ENCODE results near the gene CDH16.
A peak's percentile ranks its signal among the peaks of the same experiment; 100 is the strongest.

The CDH16 gene

DNA sequence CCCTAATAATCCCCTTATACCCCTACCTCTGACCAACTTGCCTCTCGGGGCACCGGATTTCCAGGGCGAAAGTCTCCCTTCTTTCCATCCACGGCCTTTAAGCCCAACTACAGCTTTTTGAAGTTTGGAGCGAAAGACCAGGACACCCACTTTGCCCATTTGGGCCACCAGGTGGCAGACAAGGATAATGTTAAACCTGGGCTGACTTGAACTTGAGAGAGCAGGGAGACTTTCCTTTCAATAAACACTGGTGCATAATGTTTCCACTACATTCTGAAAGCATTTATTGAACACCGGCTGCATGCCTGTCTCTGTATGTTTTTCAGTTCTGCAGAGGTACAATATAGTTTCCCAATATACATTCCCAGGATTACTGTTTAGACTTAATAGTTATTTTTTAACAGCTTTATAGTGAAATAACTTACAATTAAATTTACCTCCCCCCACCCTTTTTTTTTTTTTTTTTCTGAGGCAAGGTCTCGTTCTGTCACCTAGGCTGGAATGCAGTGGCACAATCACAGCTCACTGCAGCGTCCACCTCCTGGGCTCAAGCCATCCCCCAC, 35.5 kb upstream of the CDH16 start (continued):
- TF ChIP-seq, protein P1, sequence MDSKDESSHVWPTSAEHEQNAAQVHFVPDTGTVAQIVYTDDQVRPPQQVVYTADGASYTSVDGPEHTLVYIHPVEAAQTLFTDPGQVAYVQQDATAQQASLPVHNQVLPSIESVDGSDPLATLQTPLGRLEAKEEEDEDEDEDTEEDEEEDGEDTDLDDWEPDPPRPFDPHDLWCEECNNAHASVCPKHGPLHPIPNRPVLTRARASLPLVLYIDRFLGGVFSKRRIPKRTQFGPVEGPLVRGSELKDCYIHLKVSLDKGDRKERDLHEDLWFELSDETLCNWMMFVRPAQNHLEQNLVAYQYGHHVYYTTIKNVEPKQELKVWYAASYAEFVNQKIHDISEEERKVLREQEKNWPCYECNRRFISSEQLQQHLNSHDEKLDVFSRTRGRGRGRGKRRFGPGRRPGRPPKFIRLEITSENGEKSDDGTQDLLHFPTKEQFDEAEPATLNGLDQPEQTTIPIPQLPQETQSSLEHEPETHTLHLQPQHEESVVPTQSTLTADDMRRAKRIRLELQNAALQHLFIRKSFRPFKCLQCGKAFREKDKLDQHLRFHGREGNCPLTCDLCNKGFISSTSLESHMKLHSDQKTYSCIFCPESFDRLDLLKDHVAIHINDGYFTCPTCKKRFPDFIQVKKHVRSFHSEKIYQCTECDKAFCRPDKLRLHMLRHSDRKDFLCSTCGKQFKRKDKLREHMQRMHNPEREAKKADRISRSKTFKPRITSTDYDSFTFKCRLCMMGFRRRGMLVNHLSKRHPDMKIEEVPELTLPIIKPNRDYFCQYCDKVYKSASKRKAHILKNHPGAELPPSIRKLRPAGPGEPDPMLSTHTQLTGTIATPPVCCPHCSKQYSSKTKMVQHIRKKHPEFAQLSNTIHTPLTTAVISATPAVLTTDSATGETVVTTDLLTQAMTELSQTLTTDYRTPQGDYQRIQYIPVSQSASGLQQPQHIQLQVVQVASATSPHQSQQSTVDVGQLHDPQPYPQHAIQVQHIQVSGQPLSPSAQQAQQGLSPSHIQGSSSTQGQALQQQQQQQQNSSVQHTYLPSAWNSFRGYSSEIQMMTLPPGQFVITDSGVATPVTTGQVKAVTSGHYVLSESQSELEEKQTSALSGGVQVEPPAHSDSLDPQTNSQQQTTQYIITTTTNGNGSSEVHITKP (tag by site-specific recombination; IDR thresholded peaks at IDR 0.05) = no peak
- TF ChIP-seq ZNF585B (tag by site-specific recombination; IDR thresholded peaks at IDR 0.05) (no peak), ZNF211 (tag by site-specific recombination; IDR thresholded peaks at IDR 0.05; ENCODE audit: low read depth) (no peak), ZNF600 (tag by site-specific recombination; IDR thresholded peaks at IDR 0.05) (no peak), ZNF660 (tag by site-specific recombination; IDR thresholded peaks at IDR 0.05) (peak; percentile 71; the same call in 1 of the 2 replicates)

DNA sequence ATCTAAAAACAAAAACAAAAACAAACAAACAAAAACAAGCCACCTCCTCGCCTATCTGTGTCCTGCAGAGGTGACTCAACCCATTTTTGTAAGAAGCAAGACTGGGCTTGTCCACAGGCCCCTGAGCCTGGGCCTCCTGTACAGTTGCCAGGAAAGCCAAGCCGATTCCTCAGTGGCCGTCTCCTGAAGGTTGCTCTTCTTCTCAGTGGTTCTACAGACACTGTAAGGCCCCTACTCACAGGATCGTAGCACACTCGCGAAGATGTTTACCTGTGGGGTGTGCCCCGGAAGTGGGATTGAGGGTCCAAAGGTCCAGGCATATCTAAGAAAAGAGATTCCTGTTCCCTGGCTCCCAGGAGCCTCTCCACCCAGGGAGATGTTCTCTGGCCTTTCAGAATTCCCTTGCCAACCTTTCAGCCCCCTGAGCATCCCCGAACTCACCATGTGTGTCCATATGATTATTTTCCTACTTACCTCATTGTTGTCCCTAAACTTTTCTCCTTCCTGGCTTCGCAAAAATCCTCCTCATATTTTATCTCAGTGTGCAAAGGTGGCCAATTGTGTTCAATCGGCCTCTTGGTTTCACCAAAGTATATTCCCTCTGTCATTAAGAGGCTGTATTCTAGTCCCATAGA, 34.9 kb upstream of the CDH16 start:
- no peak overlapping the region for H3K4me3 ChIP-seq (ENCODE audit: low read depth, low read length)
- H3K36me3 ChIP-seq (ENCODE audit: control insufficient read depth in 2 of 2, insufficient read depth in 1 of 2, low read length in 2 of 2) = no peaks in the 10 kb centered on the region
- ChIA-PET POLR2A (no interaction called here), CTCF (interaction anchor here (0.6 to 1.8 kb wide), 34 partner anchors 9 to 1432 kb away, joined by 3 to 12 read pairs (median 4); partner anchors contain the start of gene NOL3)
- H3K9me3 ChIP-seq (ENCODE audit: control insufficient read depth, insufficient read depth, low read depth, low read length) = no peaks in the 10 kb centered on the region
- no peak for TF ChIP-seq ZNF785 (tag by site-specific recombination; IDR thresholded peaks at IDR 0.05)
- TF ChIP-seq ZNF223 (tag by site-specific recombination; IDR thresholded peaks at IDR 0.05) = 0 out of 2 replicates have a peak, but pooled peaks have one; percentile 23
- TF ChIP-seq ZBTB20 (tag by site-specific recombination; IDR thresholded peaks at IDR 0.05) = peak; percentile 56
- TF ChIP-seq ZNF274 (IDR thresholded peaks at IDR 0.05; ENCODE audit: low read length) = no peak
- no peak for TF ChIP-seq ZNF274 (tag by site-specific recombination; IDR thresholded peaks at IDR 0.05; ENCODE audit: borderline replicate concordance)
- TF ChIP-seq, protein P1 (tag by site-specific recombination; IDR thresholded peaks at IDR 0.05) = peak; percentile 29; the same call in 1 of the 2 replicates
- peak; percentile 66 for TF ChIP-seq ZNF335 (tag by site-specific recombination; conservative IDR thresholded peaks at IDR 0.05)
- H3K4me1 ChIP-seq (ENCODE audit: control insufficient read depth, insufficient read depth, low read length) = no peaks in the 10 kb centered on the region
- no peak overlapping the region for H3K27ac ChIP-seq (ENCODE audit: extremely low read depth, low read depth, low read length)

DNA sequence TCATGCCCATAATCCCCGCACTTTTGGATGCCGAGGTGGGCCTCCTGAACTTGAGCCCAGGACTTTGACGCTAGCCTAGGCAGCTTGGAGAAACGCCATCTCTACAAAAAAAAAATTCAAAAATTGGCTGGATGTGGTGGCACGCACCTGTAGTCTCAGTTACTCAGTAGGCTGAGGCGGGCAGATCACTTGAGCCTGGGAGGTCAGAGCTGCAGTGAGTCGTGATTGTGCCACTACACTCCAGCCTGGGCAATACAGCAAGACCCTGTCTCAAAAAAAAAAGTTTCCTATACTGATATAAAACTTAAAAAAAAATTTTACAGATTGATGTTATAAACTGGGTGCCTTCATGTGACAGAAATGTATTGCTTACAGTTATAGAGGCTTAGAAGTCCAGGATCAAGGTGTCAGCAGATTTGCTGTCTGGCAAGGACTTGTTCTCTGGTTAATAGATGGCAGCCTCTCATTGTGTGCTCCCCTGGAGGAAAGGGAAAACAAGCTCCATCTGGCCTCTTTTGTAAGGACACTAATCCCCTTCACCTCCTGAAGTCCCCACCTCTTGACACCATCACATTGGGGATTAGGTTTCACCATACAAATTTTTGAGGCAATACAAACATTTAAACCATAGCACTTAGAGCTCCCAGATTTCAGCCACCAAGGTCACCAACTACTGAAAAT, 33.9 kb upstream of the CDH16 start:
- Histone ChIP-seq H3K27ac (ENCODE audit: extremely low read depth, low read depth, low read length) (no peak overlapping the region), H3K4me3 (ENCODE audit: low read depth, low read length) (no peak overlapping the region), H3K36me3 (ENCODE audit: control insufficient read depth in 2 of 2, insufficient read depth in 1 of 2, low read length in 2 of 2) (no peaks in the 10 kb centered on the region), H3K9me3 (ENCODE audit: control insufficient read depth, insufficient read depth, low read depth, low read length) (no peaks in the 10 kb centered on the region), H3K4me1 (ENCODE audit: control insufficient read depth, insufficient read depth, low read length) (no peaks in the 10 kb centered on the region)
- ChIA-PET CTCF (interaction anchor here (0.7 to 1.8 kb wide), 14 partner anchors 9 to 573 kb away, joined by 3 to 9 read pairs (median 4); partner anchors contain the start of gene CES3), POLR2A (no interaction called here)
- TF ChIP-seq KLF1 (tag by site-specific recombination; IDR thresholded peaks at IDR 0.05) (no peak), ZNF121 (tag by site-specific recombination; IDR thresholded peaks at IDR 0.05) (peak; percentile 56), MZF1 (tag by site-specific recombination; IDR thresholded peaks at IDR 0.05; ENCODE audit: borderline replicate concordance) (peak; percentile 82)

Data from HEK293 (cell line).